Kidney (tissue), 14 donors: ENCODE measurements around the gene FAM180A. TPM values are rescaled to one million over a fixed set of nuclear protein-coding genes. Genes with fewer than 3 reads are reported as not detected.

ENCODE experiments used
- DNase-seq, 5 donors: peaks; one replicate each; pipeline ENCODE4 v3.0.0-alpha.2; 2013 to 2020
- FAIRE-seq: peaks from 2 replicates; lab custom pipeline; 2012; peaks lifted over from hg19 to GRCh38; lab: Jason Lieb, UNC
- H3K27ac ChIP-seq, 2 donors: one replicate each; pipeline ENCODE4 v1.7.0; 2013; ENCODE audit warnings: low read depth in 2 of 2, low read length in 2 of 2, inconsistent platforms in 1 of 2
- H3K27me3 ChIP-seq: one replicate; pipeline ENCODE4 v1.7.1; 2013; ENCODE audit warnings: low read length, inconsistent platforms; ENCODE audit not compliant: control insufficient read depth, insufficient read depth
- H3K36me3 ChIP-seq, 3 donors: one replicate each; pipeline versions ENCODE4 v1.7.0 to v1.7.1; 2013; ENCODE audit warnings: low read length in 3 of 3, control low read depth in 1 of 3, inconsistent platforms in 1 of 3; ENCODE audit not compliant: insufficient read depth in 3 of 3, control insufficient read depth in 2 of 3
- H3K4me1 ChIP-seq, 3 donors: one replicate each; pipeline versions ENCODE4 v1.7.0 to v1.7.1; 2013; ENCODE audit warnings: low read length in 3 of 3, inconsistent platforms in 1 of 3, low read depth in 1 of 3; ENCODE audit not compliant: control insufficient read depth in 2 of 3, insufficient read depth in 2 of 3
- H3K4me3 ChIP-seq, 3 donors: one replicate each; pipeline versions ENCODE4 v1.7.0 to v1.8.1; 2013; ENCODE audit warnings: low read length in 3 of 3, control low read depth in 1 of 3, inconsistent platforms in 1 of 3
- H3K9ac ChIP-seq, 3 donors: one replicate each; pipeline versions ENCODE4 v1.7.0 to v1.7.1; 2013; ENCODE audit warnings: low read length in 3 of 3, control low read depth in 1 of 3, inconsistent platforms in 1 of 3
- H3K9me3 ChIP-seq, 3 donors: one replicate each; pipeline versions ENCODE4 v1.7.0 to v1.7.1; 2013; ENCODE audit warnings: low read length in 3 of 3, control low read depth in 1 of 3, inconsistent platforms in 1 of 3; ENCODE audit not compliant: control insufficient read depth in 2 of 3, insufficient read depth in 1 of 3
- CTCF ChIP-seq: IDR thresholded peaks from 3 replicates; pipeline ENCODE4 v1.5.1; 2012; ENCODE audit warnings: mild to moderate bottlenecking, moderate library complexity, borderline replicate concordance; ENCODE audit not compliant: insufficient read depth; ENCODE audit errors: extremely low read depth
- intact Hi-C: fragments of 100-400 bp; cut with DNase I; formaldehyde crosslinking; loops from one replicate; pipeline ENCODE4 v1.11.1; 2022
- polyA plus RNA-seq: library from polyadenylated mRNA; stranded (reverse); fragments of 350-450 nt; fragmentation: Illumina TruSeq; extraction: RNeasy Lipid Tissue Mini Kit (QIAGEN cat#74804); gene quantifications from one replicate; pipeline ENCODE4 v1.2.3, GENCODE V29; 2014; ENCODE audit warnings: low read depth, low replicate concordance; ENCODE audit not compliant: insufficient read depth
- total RNA-seq: library from RNA; stranded (reverse); fragmentation: NEBNext Ultra II Directional; extraction: Animal tissue kit (Norgen Biotek cat#: 25700); gene quantifications from one replicate; pipeline ENCODE4 v1.2.1, GENCODE V29; 2021
- donor health status: control.
- donor health status: control.
- donor health status: control.
- donor health status: control.
- donor health status: control.
- donor health status: DM: yes; HTN: yes; CAD: no.
- donor health status: Normal renal cell carcinoma (clear cell type).

FAM180A gene
- total and polyA plus RNA-seq, 2 donors from 2014 or later, result 1.7 to 2.2 TPM

GRCh38 chr7:135784013-135784412 lies 35.4 kb upstream of the FAM180A start:
- Histone ChIP-seq H3K9me3 (no peaks in the 10 kb centered on the region), H3K36me3 (no peaks in the 10 kb centered on the region), H3K9ac (no peak overlapping the region), H3K27ac (no peak overlapping the region), H3K27me3 (no peaks in the 10 kb centered on the region), H3K4me1 (no peaks in the 10 kb centered on the region), H3K4me3 (no peak overlapping the region)
- no peak for TF ChIP-seq CTCF
- FAIRE-seq (no peak), DNase-seq (no peak)
- intact Hi-C loops, result no loop called here

GRCh38 chr7:135782801-135783200 lies 34.2 kb upstream of the FAM180A start:
- FAIRE-seq, result no peak

GRCh38 chr7:135782377-135782776 lies 33.8 kb upstream of the FAM180A start:
- intact Hi-C loops, result no loop called here
- no peak for DNase-seq
- FAIRE-seq, result no peak

More at GRCh38 chr7:135782801-135783200, 34.2 kb upstream of the FAM180A start:
- no peaks in the 10 kb centered on the region for H3K27me3 ChIP-seq
- peaks cover 0 to 5% (median 4%) of the 10 kb centered on the region in 3 donors for H3K9me3 ChIP-seq
- H3K4me3 ChIP-seq, result no peak overlapping the region
- H3K27ac ChIP-seq, result no peak overlapping the region
- no peak for TF ChIP-seq CTCF
- H3K4me1 ChIP-seq, result no peaks in the 10 kb centered on the region
- H3K36me3 ChIP-seq, result no peaks in the 10 kb centered on the region
- intact Hi-C loops, result no loop called here
- no peak overlapping the region for H3K9ac ChIP-seq
- DNase-seq, result no peak

More at GRCh38 chr7:135782377-135782776, 33.8 kb upstream of the FAM180A start:
- Histone ChIP-seq H3K36me3 (no peaks in the 10 kb centered on the region), H3K4me1 (no peaks in the 10 kb centered on the region), H3K9me3 (peaks cover 0 to 5% (median 5%) of the 10 kb centered on the region in 3 donors), H3K4me3 (no peak overlapping the region), H3K27ac (no peak overlapping the region), H3K9ac (no peak overlapping the region), H3K27me3 (no peaks in the 10 kb centered on the region)
- no peak for TF ChIP-seq CTCF
